HepG2 (cell line): Measurements from ENCODE around the gene UAP1L1. TPM values are rescaled to one million over a fixed set of nuclear protein-coding genes. Genes with fewer than 3 reads are reported as not detected.

Experiments used
- CCAR2 ChIP-seq: fragments of 200-400 bp; formaldehyde crosslinking; optimal IDR thresholded peaks from 2 replicates; pipeline ENCODE3; 2018; ENCODE audit warnings: low read depth, mild to moderate bottlenecking, low read length, moderate library complexity
- CENPT ChIP-seq: sonication (generic); formaldehyde crosslinking; IDR thresholded peaks from 2 replicates; pipeline ENCODE4 v1.8.0; 2022; ENCODE audit warnings: low read depth, mild to moderate bottlenecking, moderate library complexity, missing genetic modification reagents
- IRF9 ChIP-seq: sonication (generic); formaldehyde crosslinking; IDR thresholded peaks from 2 replicates; pipeline ENCODE4 v1.8.0; 2022; ENCODE audit warnings: missing genetic modification reagents, mild to moderate bottlenecking, borderline replicate concordance
- KLF11 ChIP-seq: IDR thresholded peaks from 2 replicates; pipeline ENCODE4 v1.6.1; 2016; ENCODE audit warnings: missing compliant biosample characterization
- KLF12 ChIP-seq: sonication (generic); formaldehyde crosslinking; IDR thresholded peaks from 2 replicates; pipeline ENCODE4 v1.4.0; 2020; ENCODE audit warnings: missing genetic modification reagents, borderline replicate concordance
- LRRFIP1 ChIP-seq: sonication (generic); formaldehyde crosslinking; conservative IDR thresholded peaks from 2 replicates; pipeline ENCODE4 v1.4.0; 2020; ENCODE audit warnings: missing genetic modification reagents
- MED8 ChIP-seq: sonication (generic); formaldehyde crosslinking; IDR thresholded peaks from 2 replicates; pipeline ENCODE4 v1.8.1; 2023; ENCODE audit warnings: mild to moderate bottlenecking, missing genetic modification reagents; ENCODE audit not compliant: insufficient replicate concordance
- NCOA1 ChIP-seq: sonication (generic); formaldehyde crosslinking; IDR thresholded peaks from 2 replicates; pipeline ENCODE4 v1.9.0; 2021; ENCODE audit warnings: missing genetic modification reagents
- NR3C1 ChIP-seq: sonication (generic); formaldehyde crosslinking; IDR thresholded peaks from 2 replicates; pipeline ENCODE4 v1.4.0; 2020; ENCODE audit warnings: missing genetic modification reagents
- POLR2AphosphoS5 ChIP-seq: IDR thresholded peaks from 2 replicates; pipeline ENCODE4 v1.6.1; 2012; ENCODE audit warnings: low read depth, low read length
- SNAI1 ChIP-seq: sonication (generic); formaldehyde crosslinking; IDR thresholded peaks from 2 replicates; pipeline ENCODE4 v1.5.0; 2020; ENCODE audit warnings: mild to moderate bottlenecking, missing genetic modification reagents, borderline replicate concordance
- THRA ChIP-seq: sonication (generic); formaldehyde crosslinking; IDR thresholded peaks from 2 replicates; pipeline ENCODE4 v1.4.0; 2020; ENCODE audit warnings: missing genetic modification reagents, borderline replicate concordance
- ZBTB34 ChIP-seq: sonication (generic); formaldehyde crosslinking; IDR thresholded peaks from 2 replicates; pipeline ENCODE4 v1.8.0; 2022; ENCODE audit warnings: mild to moderate bottlenecking, missing genetic modification reagents
- ZBTB37 ChIP-seq: sonication (generic); formaldehyde crosslinking; IDR thresholded peaks from 2 replicates; pipeline ENCODE4 v1.4.0; 2020; ENCODE audit warnings: mild to moderate bottlenecking, missing genetic modification reagents
- ZBTB7A ChIP-seq: sonication (generic); formaldehyde crosslinking; IDR thresholded peaks from 2 replicates; pipeline ENCODE4 v1.8.0; 2022; ENCODE audit warnings: mild to moderate bottlenecking, missing genetic modification reagents
- ZFP91 ChIP-seq: sonication (generic); formaldehyde crosslinking; IDR thresholded peaks from 2 replicates; pipeline ENCODE4 v1.9.0; 2022; ENCODE audit warnings: missing genetic modification reagents, mild to moderate bottlenecking, borderline replicate concordance
- ZNF10 ChIP-seq: sonication (generic); formaldehyde crosslinking; IDR thresholded peaks from 2 replicates; pipeline ENCODE4 v1.4.0; 2020; ENCODE audit warnings: mild to moderate bottlenecking, low read depth, missing genetic modification reagents, borderline replicate concordance
- ZNF230 ChIP-seq: sonication (generic); formaldehyde crosslinking; IDR thresholded peaks from 2 replicates; pipeline ENCODE4 v1.4.0; 2020; ENCODE audit warnings: mild to moderate bottlenecking, missing genetic modification reagents
- ZNF234 ChIP-seq: sonication (generic); formaldehyde crosslinking; conservative IDR thresholded peaks from 2 replicates; pipeline ENCODE4 v1.5.1; 2020; ENCODE audit warnings: mild to moderate bottlenecking, missing genetic modification reagents
- ZNF788 ChIP-seq: sonication (generic); formaldehyde crosslinking; IDR thresholded peaks from 2 replicates; pipeline ENCODE4 v1.5.0; 2020; ENCODE audit warnings: mild to moderate bottlenecking, missing genetic modification reagents, borderline replicate concordance
- ZNF878 ChIP-seq: sonication (generic); formaldehyde crosslinking; IDR thresholded peaks from 2 replicates; pipeline ENCODE4 v1.8.1; 2023; ENCODE audit warnings: mild to moderate bottlenecking, missing genetic modification reagents, moderate library complexity
- polyA plus RNA-seq, 8 experiments: library from polyadenylated mRNA; depleted of rRNA in 3 of 8; stranded (reverse) in 7 of 8; unstranded in 1 of 8; fragments of >200 nt; fragmentation: Illumina TruSeq in 4 of 8; extraction: Trizol in 4 of 8; gene quantifications; 2 replicates each; pipeline versions ENCODE4 v1.2.1 to v1.2.3, GENCODE V29; 2011 to 2016; ENCODE audit warnings: low read depth in 4 of 8, missing spikeins in 1 of 8, mixed read lengths in 1 of 8; ENCODE audit not compliant: insufficient read depth in 1 of 8
- total RNA-seq, 5 experiments: library from RNA; depleted of rRNA; stranded (reverse); fragments of >200 nt; fragmentation: Illumina TruSeq; extraction: Trizol; gene quantifications; 2 replicates each; pipeline ENCODE4 v1.2.3, GENCODE V29; 2016; ENCODE audit warnings: low read depth in 1 of 5

The UAP1L1 gene
- total and polyA plus RNA-seq, 2 of the 13 experiments (the other 11 are each of a cell fraction or from before 2014, with no cell fraction given): 5.4 to 6.4 TPM

GRCh38 chr9:137070906-137071275 is 6.4 kb upstream of the UAP1L1 start (continued):
- 0 out of 2 replicates have a peak, but pooled peaks have one; percentile 50 for TF ChIP-seq ZBTB34
- TF ChIP-seq ZNF10 (CRISPR knock-in tag): no peak
- TF ChIP-seq CCAR2: no peak
- TF ChIP-seq LRRFIP1 (CRISPR knock-in tag): no peak
- no peak for TF ChIP-seq ZBTB37 (CRISPR knock-in tag)
- TF ChIP-seq ZFP91 (CRISPR knock-in tag): peak; percentile 45; the same call in 1 of the 2 replicates
- no peak for TF ChIP-seq ZBTB7A
- TF ChIP-seq ZNF230 (CRISPR knock-in tag): no peak
- no peak for TF ChIP-seq POLR2AphosphoS5
- no peak for TF ChIP-seq KLF12 (CRISPR knock-in tag)
- TF ChIP-seq CENPT: no peak
- no peak for TF ChIP-seq THRA (CRISPR knock-in tag)
- no peak for TF ChIP-seq NCOA1 (CRISPR knock-in tag)
- TF ChIP-seq KLF11: no peak
- no peak for TF ChIP-seq ZNF234 (CRISPR knock-in tag)
- TF ChIP-seq MED8 (CRISPR knock-in tag): no peak
- no peak for TF ChIP-seq SNAI1
- no peak for TF ChIP-seq ZNF788 (CRISPR knock-in tag)
- no peak for TF ChIP-seq IRF9
- no peak for TF ChIP-seq ZNF878 (CRISPR knock-in tag)
- no peak for TF ChIP-seq NR3C1 (CRISPR knock-in tag)
